CD14-positive monocyte (primary cell): Measurements from ENCODE around the gene AFF3. TPM values are rescaled to one million over a fixed set of nuclear protein-coding genes. Genes with fewer than 3 reads are reported as not detected.

ENCODE experiments used
- DNase-seq, 3 donors: peaks; one replicate each; pipeline ENCODE4 v3.0.0-alpha.2; 2011 to 2022
- H2AFZ ChIP-seq: 2 replicates; pipeline ENCODE4 v1.6.0; 2012; ENCODE audit warnings: mild to moderate bottlenecking, low read depth, low read length, inconsistent platforms; ENCODE audit not compliant: insufficient read depth, poor library complexity, severe bottlenecking
- H3K27ac ChIP-seq, 2 donors: 1 replicate in 1 of 2; 2 replicates in 1 of 2; pipeline ENCODE4 v1.5.1; 2012 to 2013; ENCODE audit warnings: low read length in 2 of 2, control low read depth in 1 of 2, inconsistent platforms in 1 of 2, low read depth in 1 of 2, mild to moderate bottlenecking in 1 of 2
- H3K27me3 ChIP-seq, 2 donors: one replicate each; pipeline versions ENCODE4 v1.6.0 to v1.6.1; 2011 to 2013; ENCODE audit warnings: low read length in 2 of 2; ENCODE audit not compliant: control insufficient read depth in 2 of 2, insufficient read depth in 2 of 2
- H3K36me3 ChIP-seq, 2 donors: replicated peaks in 1 of 2; 1 replicate in 1 of 2; 2 replicates in 1 of 2; pipeline versions ENCODE4 v1.5.1 to v1.6.1; 2012 to 2013; ENCODE audit warnings: low read length in 2 of 2, control low read depth in 1 of 2, inconsistent platforms in 1 of 2, mild to moderate bottlenecking in 1 of 2; ENCODE audit not compliant: insufficient read depth in 2 of 2, control insufficient read depth in 1 of 2
- H3K4me1 ChIP-seq, 2 donors: 1 replicate in 1 of 2; 2 replicates in 1 of 2; pipeline versions ENCODE4 v1.5.1 to v1.6.1; 2012 to 2013; ENCODE audit warnings: low read length in 2 of 2, control low read depth in 1 of 2, inconsistent platforms in 1 of 2, mild to moderate bottlenecking in 1 of 2, moderate library complexity in 1 of 2; ENCODE audit not compliant: insufficient read depth in 2 of 2, control insufficient read depth in 1 of 2
- H3K4me2 ChIP-seq: replicated peaks from 2 replicates; pipeline ENCODE3; 2012; ENCODE audit warnings: low read length, moderate library complexity, mild to moderate bottlenecking; ENCODE audit not compliant: poor library complexity, severe bottlenecking; ENCODE audit errors: extremely low read depth
- H3K4me3 ChIP-seq, 3 experiments: fragments of 200-600 bp in 1 of 3; sonication (generic) in 1 of 3; replicated peaks in 1 of 3; 1 replicate in 2 of 3; 2 replicates in 1 of 3; pipeline ENCODE4 v1.5.1; 2011 to 2013; ENCODE audit warnings: low read length in 3 of 3, mild to moderate bottlenecking in 3 of 3, control low read depth in 2 of 3, low read depth in 2 of 3, inconsistent platforms in 1 of 3, moderate library complexity in 1 of 3
- H3K79me2 ChIP-seq: 2 replicates; pipeline ENCODE4 v1.6.0; 2012; ENCODE audit warnings: mild to moderate bottlenecking, control low read depth, inconsistent platforms, low read length, moderate library complexity; ENCODE audit not compliant: insufficient read depth
- H3K9ac ChIP-seq: 2 replicates; pipeline ENCODE4 v1.6.0; 2017; ENCODE audit warnings: low read length, mild to moderate bottlenecking; ENCODE audit not compliant: insufficient read depth, poor library complexity, severe bottlenecking
- H3K9me3 ChIP-seq, 2 donors: replicated peaks in 1 of 2; 1 replicate in 1 of 2; 2 replicates in 1 of 2; pipeline versions ENCODE4 v1.5.1 to v1.6.1; 2012 to 2013; ENCODE audit warnings: low read length in 2 of 2, control low read depth in 1 of 2; ENCODE audit not compliant: control insufficient read depth in 1 of 2, insufficient read depth in 1 of 2
- H4K20me1 ChIP-seq: 2 replicates; pipeline ENCODE4 v1.6.0; 2012; ENCODE audit warnings: mild to moderate bottlenecking, low read length, control low read depth, moderate library complexity; ENCODE audit not compliant: insufficient read depth
- H3K27ac Mint-ChIP-seq, 7 donors: one replicate each; pipeline ENCODE4 v1.8.0; 2020; ENCODE audit warnings: mild to moderate bottlenecking in 7 of 7, mixed read lengths in 7 of 7, moderate library complexity in 6 of 7, inconsistent platforms in 2 of 7
- H3K27me3 Mint-ChIP-seq, 3 donors: one replicate each; pipeline ENCODE4 v1.8.0; 2021 to 2022; ENCODE audit warnings: low read depth in 3 of 3, mild to moderate bottlenecking in 3 of 3, mixed read lengths in 3 of 3, moderate library complexity in 3 of 3, inconsistent platforms in 1 of 3
- H3K36me3 Mint-ChIP-seq, 2 donors: one replicate each; pipeline ENCODE4 v1.8.0; 2020; ENCODE audit warnings: mixed read lengths in 2 of 2, inconsistent platforms in 1 of 2, mild to moderate bottlenecking in 1 of 2
- H3K4me1 Mint-ChIP-seq: one replicate; pipeline ENCODE4 v1.8.0; 2020; ENCODE audit warnings: mild to moderate bottlenecking, mixed read lengths
- H3K4me3 Mint-ChIP-seq, 2 donors: one replicate each; pipeline ENCODE4 v1.8.0; 2020; ENCODE audit warnings: mild to moderate bottlenecking in 2 of 2, mixed read lengths in 2 of 2, moderate library complexity in 1 of 2
- H3K9me3 Mint-ChIP-seq, 7 donors: one replicate each; pipeline ENCODE4 v1.8.0; 2020 to 2022; ENCODE audit warnings: mixed read lengths in 7 of 7, mild to moderate bottlenecking in 6 of 7, moderate library complexity in 6 of 7, inconsistent platforms in 2 of 7
- WGBS: methylation state at CpG from one replicate; pipeline ENCODE4 v1.1.5; 2013; ENCODE audit warnings: missing lambda C conversion rate; ENCODE audit not compliant: insufficient coverage; 5-methylcytosine and 5-hydroxymethylcytosine counted together
- intact Hi-C, 2 donors: fragments of 100-400 bp; cut with micrococcal nuclease; formaldehyde crosslinking; loops; one replicate each; pipeline versions ENCODE4 v1.15.0 to v1.15.1; 2023
- polyA plus RNA-seq, 3 donors: library from polyadenylated mRNA; depleted of rRNA in 1 of 3; unstranded in 2 of 3; stranded (reverse) in 1 of 3; fragments of 300-500 nt in 2 of 3; fragments of >200 nt in 1 of 3; fragmentation: Illumina TruSeq in 2 of 3; gene quantifications; 1 replicate in 2 of 3; 2 replicates in 1 of 3; pipeline ENCODE4 v1.2.3, GENCODE V29; 2012 to 2021
- TF ChIP-seq, protein P1 (sequence below): fragments of 200-600 bp; IDR thresholded peaks from one replicate; pipeline ENCODE4 v1.8.0; 2022; ENCODE audit warnings: antibody characterized with exemption, mild to moderate bottlenecking

The AFF3 gene
- polyA plus RNA-seq, 3 donors = 0.17 to 4.1 (median 0.49) TPM

DNA sequence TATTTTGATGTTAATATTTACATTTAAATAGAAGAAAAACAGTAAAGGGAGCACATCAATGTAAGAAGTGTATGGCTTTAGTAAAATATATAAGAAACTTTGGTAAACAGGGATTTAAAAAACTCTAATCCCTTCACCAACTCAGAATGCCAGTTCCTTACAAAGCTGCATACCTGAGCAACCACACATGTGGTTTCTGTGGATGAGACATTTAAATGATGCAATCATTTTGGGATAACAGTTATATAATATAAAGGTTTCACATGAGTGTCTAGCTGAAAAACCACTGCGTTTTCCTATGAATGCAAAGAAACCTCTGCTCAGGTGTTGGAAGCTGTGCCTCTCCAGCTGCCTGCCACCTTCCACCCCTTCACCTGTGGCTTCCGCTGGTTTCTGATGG lies 443.5 kb downstream of the AFF3 start:
- H3K27ac Mint-ChIP-seq = no peak overlapping the region
- H3K4me3 Mint-ChIP-seq = no peak overlapping the region
- H3K27me3 Mint-ChIP-seq = no peaks in the 10 kb centered on the region
- Histone ChIP-seq H4K20me1 (no peaks in the 10 kb centered on the region), H2AFZ (no peak overlapping the region), H3K4me2 (no peak overlapping the region), H3K4me3 (no peak overlapping the region), H3K27me3 (no peaks in the 10 kb centered on the region), H3K79me2 (no peaks in the 10 kb centered on the region), H3K9me3 (no peaks in the 10 kb centered on the region), H3K4me1 (peaks cover 14 to 15% of the 10 kb centered on the region in 2 donors), H3K9ac (no peak overlapping the region), H3K36me3 (no peaks in the 10 kb centered on the region), H3K27ac (no peak overlapping the region)
- H3K4me1 Mint-ChIP-seq = peaks cover 15% of the 10 kb centered on the region
- no CpG with 5 or more reads among the region's 2 CpGs for WGBS
- intact Hi-C loops = no loop called here
- H3K9me3 Mint-ChIP-seq = no peaks in the 10 kb centered on the region
- TF ChIP-seq, protein P1, sequence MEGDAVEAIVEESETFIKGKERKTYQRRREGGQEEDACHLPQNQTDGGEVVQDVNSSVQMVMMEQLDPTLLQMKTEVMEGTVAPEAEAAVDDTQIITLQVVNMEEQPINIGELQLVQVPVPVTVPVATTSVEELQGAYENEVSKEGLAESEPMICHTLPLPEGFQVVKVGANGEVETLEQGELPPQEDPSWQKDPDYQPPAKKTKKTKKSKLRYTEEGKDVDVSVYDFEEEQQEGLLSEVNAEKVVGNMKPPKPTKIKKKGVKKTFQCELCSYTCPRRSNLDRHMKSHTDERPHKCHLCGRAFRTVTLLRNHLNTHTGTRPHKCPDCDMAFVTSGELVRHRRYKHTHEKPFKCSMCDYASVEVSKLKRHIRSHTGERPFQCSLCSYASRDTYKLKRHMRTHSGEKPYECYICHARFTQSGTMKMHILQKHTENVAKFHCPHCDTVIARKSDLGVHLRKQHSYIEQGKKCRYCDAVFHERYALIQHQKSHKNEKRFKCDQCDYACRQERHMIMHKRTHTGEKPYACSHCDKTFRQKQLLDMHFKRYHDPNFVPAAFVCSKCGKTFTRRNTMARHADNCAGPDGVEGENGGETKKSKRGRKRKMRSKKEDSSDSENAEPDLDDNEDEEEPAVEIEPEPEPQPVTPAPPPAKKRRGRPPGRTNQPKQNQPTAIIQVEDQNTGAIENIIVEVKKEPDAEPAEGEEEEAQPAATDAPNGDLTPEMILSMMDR = no peak
- no peak for DNase-seq
- peaks cover 6% of the 10 kb centered on the region in 2 donors for H3K36me3 Mint-ChIP-seq

DNA sequence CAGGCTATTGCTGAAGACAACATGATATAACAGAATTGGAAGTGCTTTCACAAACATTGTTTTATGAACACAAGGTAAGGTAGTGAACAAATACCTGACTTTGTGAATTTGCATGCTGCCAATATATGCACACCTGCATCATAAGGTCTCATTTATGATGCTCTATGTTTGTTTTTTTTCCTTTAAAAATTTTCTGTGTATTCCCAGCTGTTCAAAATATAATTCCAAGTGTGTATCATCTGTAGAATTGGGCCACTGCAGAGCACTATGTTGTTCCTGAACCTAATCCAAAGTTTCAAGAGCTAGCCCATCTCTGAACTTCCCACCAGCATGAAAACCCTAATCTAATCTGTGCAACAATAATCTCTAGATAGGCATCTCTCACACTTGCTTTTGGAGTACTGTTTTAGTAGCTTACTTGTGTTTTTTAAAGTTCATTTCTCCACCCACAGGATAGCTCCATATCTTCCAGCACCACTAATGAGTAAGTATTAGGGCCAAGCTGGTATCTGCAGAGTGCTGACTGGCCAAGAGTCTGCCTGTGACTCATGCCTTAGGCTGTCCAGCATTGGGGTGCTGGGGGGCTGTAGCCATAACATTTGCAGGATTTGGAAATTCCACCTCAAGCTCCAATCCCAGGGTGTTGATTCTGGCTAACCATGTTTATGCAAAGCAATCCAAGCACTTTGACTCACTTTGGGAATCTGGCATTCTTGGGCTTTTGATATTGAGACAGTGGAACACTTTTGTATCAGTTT lies 444.4 kb downstream of the AFF3 start:
- no peaks in the 10 kb centered on the region for H3K27me3 Mint-ChIP-seq
- H3K36me3 ChIP-seq = no peaks in the 10 kb centered on the region
- H3K4me1 ChIP-seq = peaks cover 14 to 15% of the 10 kb centered on the region in 2 donors
- H4K20me1 ChIP-seq = no peaks in the 10 kb centered on the region
- intact Hi-C loops = no loop called here
- no peak overlapping the region for H3K4me3 ChIP-seq
- H3K4me2 ChIP-seq = no peak overlapping the region
- H3K27me3 ChIP-seq = no peaks in the 10 kb centered on the region
- no peak overlapping the region for H3K4me3 Mint-ChIP-seq
- H3K27ac Mint-ChIP-seq = no peak overlapping the region
- peaks cover under 1 to 3% of the 10 kb centered on the region in 2 donors for H3K36me3 Mint-ChIP-seq
- H3K27ac ChIP-seq = no peak overlapping the region
- no peaks in the 10 kb centered on the region for H3K9me3 Mint-ChIP-seq
- no peaks in the 10 kb centered on the region for H3K9me3 ChIP-seq
- no peak overlapping the region for H2AFZ ChIP-seq
- H3K79me2 ChIP-seq = no peaks in the 10 kb centered on the region
- TF ChIP-seq, protein P1 = no peak
- no peak for DNase-seq
- no peak overlapping the region for H3K9ac ChIP-seq
- peaks cover 18% of the 10 kb centered on the region for H3K4me1 Mint-ChIP-seq
